ENCODE results near the gene MRNIP. TPM values are rescaled to one million over a fixed set of nuclear protein-coding genes. Genes with fewer than 3 reads are reported as not detected.
"Not testable (repeated sequence)": the region's sequence is repeated elsewhere in the genome, so short reads cannot be mapped to it uniquely, and the experiment has no call there.

The MRNIP gene
- total RNA-seq, 1 experiment from 2014 or later, result 34.7 TPM

DNA sequence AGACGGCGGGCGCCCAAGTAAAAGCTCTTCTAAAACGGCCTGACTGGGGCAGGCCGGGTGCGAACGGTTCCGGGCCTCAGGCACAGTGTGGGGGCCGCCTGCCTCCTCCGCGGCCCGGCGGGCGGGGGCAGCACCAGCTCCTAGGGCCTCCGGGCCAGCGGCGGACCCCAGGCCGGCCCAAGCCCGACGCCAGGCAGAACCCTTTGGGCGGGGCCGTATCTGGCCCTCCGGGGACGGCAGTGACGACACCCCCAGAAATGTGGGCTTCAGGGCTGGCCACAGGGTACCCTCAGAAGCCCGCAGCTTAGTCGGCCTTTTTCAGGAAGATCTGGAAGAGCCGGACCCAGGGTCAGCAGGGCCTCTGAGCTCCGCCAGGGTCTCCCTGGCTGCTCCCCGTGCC is 60.9 kb downstream of the MRNIP start:
- Histone ChIP-seq H3K4me3 (ENCODE audit: insufficient read depth, low read depth, low read length) (no peak overlapping the region), H3K27me3 (ENCODE audit: control insufficient read depth, insufficient read depth, low read length) (no peaks in the 10 kb centered on the region), H3K36me3 (replicated peaks; ENCODE audit: control insufficient read depth, insufficient read depth, low read length) (peaks cover 16% of the 10 kb centered on the region)
- DNase-seq, result peak; percentile 56

DNA sequence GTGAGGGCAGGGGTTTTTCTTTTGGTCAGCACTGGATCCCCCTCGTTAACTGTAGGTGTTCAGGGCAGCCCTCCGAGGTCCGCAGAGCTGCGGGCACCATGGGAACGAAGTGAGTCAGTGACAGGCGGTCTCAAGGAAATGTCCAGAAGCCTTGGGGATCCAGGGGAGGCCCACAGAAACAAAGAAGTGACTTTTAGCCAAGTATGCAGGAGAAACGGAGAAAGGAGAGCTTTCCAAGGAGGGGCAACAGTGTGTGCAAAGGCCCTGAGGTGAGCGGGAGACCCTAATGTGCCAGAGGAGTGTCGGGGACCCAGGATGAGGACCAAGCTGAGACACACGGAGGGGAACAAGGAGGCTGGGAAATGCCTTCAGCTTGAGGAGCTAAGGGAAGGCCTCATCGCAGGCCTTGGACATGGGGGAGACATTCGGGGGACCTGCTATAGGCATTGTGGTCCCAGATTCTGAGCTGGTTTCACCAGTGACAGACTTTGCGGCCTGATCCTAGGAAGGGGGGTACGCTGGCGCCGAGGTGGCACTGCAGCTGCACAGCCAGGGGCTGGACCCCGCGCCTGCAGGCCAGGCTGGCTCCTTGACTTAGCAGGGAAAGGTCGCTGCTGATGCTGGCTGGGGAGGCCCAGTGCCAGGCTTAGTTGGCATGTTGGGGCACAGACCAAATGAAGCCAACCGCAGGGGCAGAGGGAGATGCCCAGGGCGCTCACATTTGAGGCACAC is 61.6 kb downstream of the MRNIP start:
- no peaks in the 10 kb centered on the region for H3K27me3 ChIP-seq (ENCODE audit: control insufficient read depth, insufficient read depth, low read length)
- H3K4me3 ChIP-seq (ENCODE audit: insufficient read depth, low read depth, low read length), result peak overlapping the region; percentile 84; the same call in 1 of the 2 replicates
- peaks cover 16% of the 10 kb centered on the region for H3K36me3 ChIP-seq (replicated peaks; ENCODE audit: control insufficient read depth, insufficient read depth, low read length)
- peak; percentile 54 for DNase-seq

DNA sequence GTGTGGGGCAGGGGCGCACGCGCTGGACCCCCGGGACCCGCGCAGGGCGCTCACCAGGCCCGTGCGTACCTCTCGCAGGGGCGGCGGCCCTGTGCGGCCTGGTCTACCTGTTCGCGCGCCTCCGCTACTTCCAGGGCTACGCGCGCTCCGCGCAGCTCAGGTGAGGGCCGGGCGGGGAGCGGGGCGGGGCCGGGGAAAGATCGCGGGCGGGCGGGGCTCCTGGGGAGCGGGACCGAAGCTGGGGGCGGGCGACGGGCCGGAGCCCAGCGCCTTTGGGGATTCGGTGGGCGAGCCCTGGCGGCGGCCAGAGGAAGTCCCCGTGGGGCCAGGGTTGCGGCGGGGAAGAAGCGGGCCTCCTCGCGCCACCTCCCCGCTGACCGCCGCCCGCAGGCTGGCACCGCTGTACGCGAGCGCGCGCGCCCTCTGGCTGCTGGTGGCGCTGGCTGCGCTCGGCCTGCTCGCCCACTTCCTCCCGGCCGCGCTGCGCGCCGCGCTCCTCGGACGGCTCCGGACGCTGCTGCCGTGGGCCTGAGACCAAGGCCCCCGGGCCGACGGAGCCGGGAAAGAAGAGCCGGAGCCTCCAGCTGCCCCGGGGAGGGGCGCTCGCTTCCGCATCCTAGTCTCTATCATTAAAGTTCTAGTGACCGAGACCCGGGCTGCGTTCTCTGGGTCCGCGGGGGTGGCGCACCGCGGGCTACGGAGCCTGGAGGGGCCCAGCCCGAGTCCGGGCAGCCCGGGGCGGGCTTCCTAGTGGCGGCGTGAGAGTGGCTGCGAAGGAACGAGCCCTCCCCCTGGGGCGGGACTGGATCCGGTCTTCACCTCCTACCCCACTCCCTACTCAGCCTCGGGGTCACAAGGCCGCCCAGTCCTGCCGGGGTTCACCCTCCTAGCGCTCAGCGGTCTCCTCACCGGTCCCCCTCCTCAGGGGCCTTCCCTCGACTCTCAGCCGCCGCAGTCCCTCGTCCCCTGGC is 62.5 kb downstream of the MRNIP start:
- no peaks in the 10 kb centered on the region for H3K27me3 ChIP-seq (ENCODE audit: control insufficient read depth, insufficient read depth, low read length)
- H3K36me3 ChIP-seq (replicated peaks; ENCODE audit: control insufficient read depth, insufficient read depth, low read length), result peaks cover 16% of the 10 kb centered on the region
- peak overlapping the region; percentile 84 for H3K4me3 ChIP-seq (ENCODE audit: insufficient read depth, low read depth, low read length)
- DNase-seq, result peak; percentile 96

DNA sequence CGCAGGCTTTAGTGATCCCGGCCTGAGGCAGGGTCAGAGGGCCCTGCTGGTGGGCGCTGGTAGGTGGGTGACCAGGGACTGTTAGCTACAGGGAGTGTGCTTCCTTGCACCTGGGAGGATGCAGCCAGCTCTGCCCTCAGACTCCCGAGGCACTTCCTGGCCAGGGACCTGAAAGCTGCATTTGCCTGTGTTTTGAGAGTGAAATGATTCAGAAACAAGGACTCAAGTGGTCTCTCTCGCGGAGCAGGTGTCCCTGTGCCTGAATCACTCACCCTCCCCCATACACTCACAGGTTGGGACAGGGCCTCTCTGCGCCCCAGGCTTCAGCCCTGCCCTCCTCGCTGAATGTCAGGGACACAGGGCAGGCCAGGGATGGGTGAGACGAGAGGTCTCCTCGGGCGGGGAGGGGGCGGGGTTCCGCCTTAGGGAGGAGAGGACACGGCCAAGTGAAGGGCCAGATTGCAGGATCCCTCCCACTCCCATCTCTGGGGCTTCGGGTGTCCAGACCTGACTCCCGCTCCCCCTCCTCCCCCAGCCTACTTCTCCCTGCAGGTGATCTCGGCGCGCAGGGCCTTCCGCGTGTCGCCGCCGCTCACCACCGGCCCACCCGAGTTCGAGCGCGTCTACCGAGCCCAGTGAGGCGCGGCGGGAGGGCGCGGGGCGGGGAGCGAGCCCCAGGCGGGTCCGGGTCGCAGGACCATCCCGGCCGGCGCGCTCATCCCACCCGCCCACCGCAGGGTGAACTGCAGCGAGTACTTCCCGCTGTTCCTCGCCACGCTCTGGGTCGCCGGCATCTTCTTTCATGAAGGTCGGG is 63.4 kb downstream of the MRNIP start:
- Histone ChIP-seq H3K4me3 (ENCODE audit: insufficient read depth, low read depth, low read length) (peak overlapping the region; percentile 84), H3K27me3 (ENCODE audit: control insufficient read depth, insufficient read depth, low read length) (no peaks in the 10 kb centered on the region), H3K36me3 (replicated peaks; ENCODE audit: control insufficient read depth, insufficient read depth, low read length) (peaks cover 16% of the 10 kb centered on the region)
- DNase-seq, result peak; percentile 91

DNA sequence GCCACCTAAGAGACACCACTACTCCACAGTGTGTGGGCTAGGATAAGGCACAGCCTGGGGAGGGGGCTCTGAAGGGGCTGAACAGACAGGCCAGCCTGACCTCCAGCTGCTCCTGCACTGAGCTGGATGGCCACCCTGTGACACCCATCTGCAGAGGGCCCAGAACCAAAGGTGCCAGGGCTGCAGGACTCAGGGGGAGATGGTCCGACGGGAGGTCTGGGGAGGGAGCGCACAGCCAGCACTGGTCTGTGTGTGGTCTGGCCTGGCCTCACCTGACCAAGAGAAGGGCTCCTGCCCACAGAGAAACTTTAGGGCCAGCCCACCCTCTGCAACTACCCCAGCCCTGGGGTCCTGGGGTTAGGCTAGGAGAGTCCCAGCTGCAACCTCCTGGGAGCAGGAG is 64.0 kb downstream of the MRNIP start:
- Histone ChIP-seq H3K4me3 (ENCODE audit: insufficient read depth, low read depth, low read length) (no peak overlapping the region), H3K27me3 (ENCODE audit: control insufficient read depth, insufficient read depth, low read length) (no peaks in the 10 kb centered on the region)

DNA sequence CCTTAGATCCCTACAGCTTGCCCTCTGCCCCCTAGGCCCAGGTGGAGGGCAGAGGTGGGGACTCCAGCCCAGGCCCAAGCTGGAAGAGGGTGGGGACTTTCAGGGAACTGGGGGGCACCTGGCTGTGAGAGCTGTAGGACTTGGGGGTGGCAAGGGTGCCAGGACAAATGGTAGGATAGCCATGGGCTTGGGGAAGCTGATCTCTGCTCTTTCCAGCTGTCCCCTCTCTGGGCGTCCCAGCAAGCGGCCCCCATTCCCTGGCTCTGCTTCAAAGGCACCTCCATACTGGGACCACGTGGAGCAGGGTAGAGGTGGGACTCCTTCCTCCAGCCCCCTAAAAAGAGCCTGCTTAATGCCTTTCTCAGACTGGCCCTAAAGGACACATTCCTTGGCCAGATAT is 64.4 kb downstream of the MRNIP start:
- H3K27me3 ChIP-seq (ENCODE audit: control insufficient read depth, insufficient read depth, low read length), result no peaks in the 10 kb centered on the region
- DNase-seq, result peak; percentile 42
- no peak overlapping the region for H3K4me3 ChIP-seq (ENCODE audit: insufficient read depth, low read depth, low read length)
- peaks cover 11% of the 10 kb centered on the region for H3K36me3 ChIP-seq (replicated peaks; ENCODE audit: control insufficient read depth, insufficient read depth, low read length)

More for the DNA sequence above, 64.0 kb downstream of the MRNIP start:
- peaks cover 14% of the 10 kb centered on the region for H3K36me3 ChIP-seq (replicated peaks; ENCODE audit: control insufficient read depth, insufficient read depth, low read length)
- DNase-seq, result no peak

DNA sequence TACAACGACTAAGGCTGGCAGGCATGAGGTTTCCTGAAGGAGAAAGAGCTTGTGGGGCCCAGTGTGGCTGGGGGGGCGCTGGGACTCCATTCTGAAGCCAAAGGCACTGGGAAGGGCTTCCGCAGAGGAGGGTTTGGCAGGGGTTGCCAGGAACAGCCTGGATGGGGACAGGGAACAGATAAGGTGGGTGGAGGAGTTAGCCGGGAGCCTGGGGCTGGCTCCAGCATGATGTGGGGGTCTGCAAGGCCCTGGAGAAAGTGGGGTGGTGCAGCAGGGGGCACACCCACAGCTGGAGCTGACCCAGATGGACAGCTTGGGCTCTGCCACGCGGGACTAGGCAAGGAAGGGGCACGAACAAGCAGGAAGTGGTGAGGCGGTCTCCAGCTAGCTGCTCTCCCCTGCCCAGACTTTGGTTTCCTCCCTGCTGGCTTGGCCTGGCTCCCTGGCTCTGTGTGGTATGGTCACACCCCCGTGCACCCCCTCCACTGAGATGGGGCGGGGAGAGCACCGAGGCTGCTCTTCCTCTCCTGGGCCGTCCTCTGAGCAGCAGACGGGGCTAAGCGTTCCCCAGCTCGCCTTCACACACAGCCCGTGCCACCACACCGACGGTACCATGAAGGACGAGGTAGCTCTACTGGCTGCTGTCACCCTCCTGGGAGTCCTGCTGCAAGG is 65.0 kb downstream of the MRNIP start, which contains the start of gene LTC4S:
Gene LTC4S, plus strand, starts transcription at position 519 of the 672 bp plus-strand sequence. Its CDS starts 95 bp downstream, at position 614.
- Histone ChIP-seq H3K36me3 (replicated peaks; ENCODE audit: control insufficient read depth, insufficient read depth, low read length) (peaks cover 6% of the 10 kb centered on the region), H3K4me3 (ENCODE audit: insufficient read depth, low read depth, low read length) (no peak within 1 kb of the TSS), H3K27me3 (ENCODE audit: control insufficient read depth, insufficient read depth, low read length) (no peaks in the 10 kb centered on the region)
- peak; percentile 61 for DNase-seq

DNA sequence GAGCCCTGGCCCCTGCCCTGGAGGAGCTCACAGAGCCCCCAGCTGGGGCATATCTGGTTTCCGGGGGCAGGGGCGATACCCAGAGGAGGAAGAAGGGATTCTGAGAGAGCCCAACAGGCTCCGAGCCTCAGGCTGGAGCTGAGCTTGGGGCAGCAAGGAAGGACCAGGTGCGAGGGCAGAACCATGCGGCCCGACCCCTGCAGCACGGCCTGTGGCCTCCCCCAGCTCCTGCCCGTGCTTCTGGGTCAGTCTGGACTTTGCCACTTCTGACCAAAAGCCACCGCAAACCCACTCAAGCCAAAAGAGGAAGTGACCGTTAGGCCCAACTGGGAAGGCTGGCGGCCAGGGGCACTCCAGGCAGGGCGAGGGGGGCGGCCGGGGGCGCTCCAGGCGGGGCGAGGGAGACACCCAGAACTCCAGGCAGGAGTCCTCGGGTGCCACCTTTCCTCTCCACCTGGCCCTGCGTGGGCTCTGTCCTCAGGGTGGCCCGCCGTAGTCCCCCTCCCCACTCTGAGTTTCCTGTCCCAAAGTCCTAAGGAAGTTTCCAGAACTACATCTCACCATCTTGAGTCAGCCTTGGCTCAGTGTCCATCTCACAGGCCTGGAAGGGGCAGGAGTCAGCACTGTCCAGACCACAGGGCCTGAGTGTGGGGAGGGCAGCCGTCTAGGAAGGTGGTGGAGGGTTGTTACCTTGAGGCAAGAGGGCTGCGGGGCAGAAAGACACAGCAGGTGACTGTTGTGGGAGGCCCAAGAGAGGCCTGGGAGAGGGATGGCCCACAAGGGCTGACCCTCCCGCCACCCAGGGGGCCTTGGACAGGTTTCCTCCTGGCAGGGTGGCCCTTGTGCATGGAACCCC is 65.8 kb downstream of the MRNIP start:
- DNase-seq, result peak; percentile 61
- Histone ChIP-seq H3K36me3 (replicated peaks; ENCODE audit: control insufficient read depth, insufficient read depth, low read length) (peaks cover 3% of the 10 kb centered on the region), H3K4me3 (ENCODE audit: insufficient read depth, low read depth, low read length) (no peak overlapping the region), H3K27me3 (ENCODE audit: control insufficient read depth, insufficient read depth, low read length) (no peaks in the 10 kb centered on the region)

DNA sequence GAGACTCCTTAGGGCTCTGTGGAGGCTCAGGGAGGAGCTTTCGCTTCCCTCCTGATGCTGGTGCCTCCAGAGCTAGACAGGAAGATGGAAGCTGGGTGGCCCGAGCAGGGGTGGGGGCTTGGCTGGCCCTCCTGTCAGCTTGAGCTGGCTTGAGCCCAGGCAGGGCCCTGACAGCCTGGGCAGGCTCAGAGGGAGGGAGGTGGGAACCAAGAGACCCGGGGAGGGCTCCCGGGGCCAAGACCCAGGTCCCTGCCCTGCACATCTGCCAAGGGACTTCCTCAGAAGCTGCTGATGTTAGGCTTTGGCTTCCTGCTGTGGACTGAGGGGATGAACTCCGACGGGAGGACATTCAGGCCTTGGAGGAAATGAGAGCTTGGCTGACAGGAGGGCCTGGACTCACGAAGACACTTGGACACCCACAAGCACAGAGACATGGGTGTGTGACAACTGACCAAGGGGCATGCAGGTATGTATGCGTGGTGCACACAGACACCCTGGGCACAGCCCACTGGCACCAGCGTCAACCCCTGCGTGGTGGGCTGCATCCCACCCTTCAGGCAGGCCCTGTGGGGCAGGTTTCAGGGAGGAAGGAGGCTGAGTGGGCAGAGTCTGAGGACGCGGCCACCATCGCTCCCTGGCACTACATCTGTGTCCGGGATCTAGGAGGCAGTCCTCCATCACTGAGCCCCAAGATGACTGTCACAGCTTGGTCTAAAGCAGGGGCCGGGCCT is 66.6 kb downstream of the MRNIP start:
- Histone ChIP-seq H3K36me3 (replicated peaks; ENCODE audit: control insufficient read depth, insufficient read depth, low read length) (peaks cover under 1% of the 10 kb centered on the region; the same call in 1 of the 2 replicates), H3K4me3 (ENCODE audit: insufficient read depth, low read depth, low read length) (no peak overlapping the region), H3K27me3 (ENCODE audit: control insufficient read depth, insufficient read depth, low read length) (no peaks in the 10 kb centered on the region)
- DNase-seq, result peak; percentile 56

DNA sequence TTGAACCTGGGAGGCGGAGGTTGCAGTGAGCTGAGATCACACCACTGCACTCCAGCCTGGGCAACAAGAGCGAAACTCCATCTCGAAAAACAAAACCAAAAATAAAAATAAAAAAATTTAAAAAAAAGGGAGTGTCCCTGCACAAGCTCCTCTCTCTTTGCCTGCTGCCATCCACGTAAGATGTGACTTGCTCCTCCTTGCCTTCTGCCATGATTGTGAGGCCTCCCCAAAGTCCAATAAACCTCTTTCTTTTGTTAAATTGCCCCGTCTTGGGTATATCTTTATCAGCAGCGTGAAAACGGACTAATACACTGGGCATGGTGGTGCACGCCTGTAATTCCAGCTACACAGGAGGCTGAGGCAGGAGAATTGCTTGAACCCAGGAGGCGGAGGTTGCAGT is 69.3 kb downstream of the MRNIP start:
- not testable (repeated sequence) for H3K4me3 ChIP-seq (ENCODE audit: insufficient read depth, low read depth, low read length); H3K36me3 ChIP-seq (replicated peaks; ENCODE audit: control insufficient read depth, insufficient read depth, low read length); H3K27me3 ChIP-seq (ENCODE audit: control insufficient read depth, insufficient read depth, low read length); DNase-seq

DNA sequence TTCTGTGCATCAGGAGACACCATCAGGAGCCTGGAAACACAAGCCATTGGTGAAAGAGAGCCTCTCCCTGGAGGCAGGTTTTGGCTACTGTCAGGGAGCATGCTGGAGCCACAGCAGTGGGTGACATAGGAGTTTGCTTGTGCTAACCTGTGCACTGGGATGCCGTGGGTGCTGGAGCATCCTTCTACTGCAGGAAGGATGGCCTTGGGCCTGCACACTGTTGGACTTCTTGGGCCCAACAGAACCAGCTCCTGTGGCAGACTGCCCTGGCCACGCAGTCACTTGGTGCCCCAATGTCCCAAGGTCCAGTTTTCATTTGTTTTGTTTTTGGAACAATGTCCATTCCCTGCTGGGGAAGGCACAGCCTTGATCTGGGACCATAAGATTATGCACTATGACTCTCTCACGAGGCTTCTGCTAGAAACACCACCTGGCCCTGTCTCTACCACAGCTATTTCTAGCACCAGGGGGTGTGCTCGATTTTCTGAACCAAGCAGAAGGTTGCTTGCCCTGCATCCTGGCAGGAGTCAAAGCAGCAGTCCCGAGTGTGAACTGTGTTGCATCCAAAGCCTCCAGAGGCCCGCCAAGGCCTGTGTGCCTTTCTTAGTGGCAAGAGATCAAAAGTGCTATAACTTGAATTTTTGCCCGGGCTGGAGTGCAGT is 70.3 kb downstream of the MRNIP start:
- no peaks in the 10 kb centered on the region for H3K27me3 ChIP-seq (ENCODE audit: control insufficient read depth, insufficient read depth, low read length)
- H3K36me3 ChIP-seq (replicated peaks; ENCODE audit: control insufficient read depth, insufficient read depth, low read length), result no peaks in the 10 kb centered on the region; the same call in 1 of the 2 replicates
- no peak overlapping the region for H3K4me3 ChIP-seq (ENCODE audit: insufficient read depth, low read depth, low read length)
- DNase-seq, result no peak

All from H7 (cell line).